A549 (cell line): Measurements from ENCODE around the gene PAEP. TPM values are rescaled to one million over a fixed set of nuclear protein-coding genes. Genes with fewer than 3 reads are reported as not detected.
"Not testable (repeated sequence)": the region's sequence is repeated elsewhere in the genome, so short reads cannot be mapped to it uniquely, and the experiment has no call there.

ENCODE experiments used
- ATAC-seq, 2 experiments: fragments of 200-7000 bp in 1 of 2; fragments of >200 bp in 1 of 2; cut with Nextera tagmentation in 1 of 2; cut with Tn5 transposase in 1 of 2; 3 replicates each; pipeline versions ENCODE4 v1.8.0 to v1.9.1; 2018 to 2020; ENCODE audit warnings: mild to moderate bottlenecking in 1 of 2, moderate library complexity in 1 of 2
- CTCF ChIA-PET: fragments of 300-600 bp; sonication (Branson Sonifier 250); formaldehyde crosslinking; extraction: SDS; loops from one replicate; lab custom pipeline; 2021; ENCODE audit warnings: antibody characterized with exemption, inconsistent platforms; lab: Yijun Ruan, JAX
- POLR2A ChIA-PET: fragments of 350-600 bp; formaldehyde crosslinking; extraction: SDS; loops from one replicate; lab custom pipeline; 2021; ENCODE audit warnings: antibody characterized with exemption, inconsistent platforms; lab: Yijun Ruan, JAX
- DNase-seq, 2 experiments: peaks; one replicate each; pipeline versions ENCODE4 v3.0.0 to v3.0.0-alpha.2; 2011 to 2016; ENCODE audit warnings: low read depth in 1 of 2, low spot score in 1 of 2
- FAIRE-seq: peaks from 2 replicates; lab custom pipeline; 2011; peaks lifted over from hg19 to GRCh38; lab: Jason Lieb, UNC
- H3K27ac ChIP-seq, 2 experiments: fragments of >200 bp; sonication (Bioruptor Twin); formaldehyde crosslinking; 3 replicates each; pipeline ENCODE4 v1.5.1; 2016 to 2017
- H3K4me1 ChIP-seq: fragments of >200 bp; sonication (Bioruptor Twin); formaldehyde crosslinking; 3 replicates; pipeline ENCODE4 v1.6.1; 2016
- H3K4me2 ChIP-seq: fragments of >200 bp; sonication (Bioruptor Twin); formaldehyde crosslinking; 3 replicates; pipeline ENCODE4 v1.6.1; 2016
- H3K4me3 ChIP-seq: fragments of >200 bp; sonication (Bioruptor Twin); formaldehyde crosslinking; 3 replicates; pipeline ENCODE4 v1.5.1; 2016
- H3K9me3 ChIP-seq: fragments of >200 bp; sonication (Bioruptor Twin); formaldehyde crosslinking; 3 replicates; pipeline ENCODE4 v1.6.1; 2016
- CBX8 ChIP-seq: fragments of 200-600 bp; sonication (generic); IDR thresholded peaks from 2 replicates; pipeline ENCODE4 v1.6.1; 2016
- CHD4 ChIP-seq: fragments of 200-600 bp; sonication (generic); IDR thresholded peaks from 2 replicates; pipeline ENCODE4 v1.6.1; 2016; ENCODE audit warnings: antibody characterized with exemption, mild to moderate bottlenecking, borderline replicate concordance
- EHMT2 ChIP-seq: fragments of 200-600 bp; sonication (generic); IDR thresholded peaks from 2 replicates; pipeline ENCODE4 v1.6.1; 2016; ENCODE audit warnings: antibody characterized with exemption, low read depth, mild to moderate bottlenecking, moderate library complexity
- FOSB ChIP-seq: fragments of 250-450 bp; sonication (Bioruptor Pico); IDR thresholded peaks from 2 replicates; pipeline ENCODE4 v1.5.0; 2020; ENCODE audit warnings: mild to moderate bottlenecking, moderate library complexity
- FOXS1 ChIP-seq: fragments of 250-450 bp; sonication (Bioruptor Pico); IDR thresholded peaks from 2 replicates; pipeline ENCODE4 v1.5.0; 2020; ENCODE audit warnings: mild to moderate bottlenecking, moderate library complexity
- GATA3 ChIP-seq: IDR thresholded peaks from 2 replicates; pipeline ENCODE4 v1.6.1; 2012; ENCODE audit warnings: borderline replicate concordance
- HEYL ChIP-seq: fragments of 250-450 bp; sonication (Bioruptor Pico); IDR thresholded peaks from 2 replicates; pipeline ENCODE4 v1.8.0; 2021; ENCODE audit warnings: mild to moderate bottlenecking, moderate library complexity
- HOXB13 ChIP-seq: fragments of 250-450 bp; sonication (Bioruptor Pico); IDR thresholded peaks from 2 replicates; pipeline ENCODE4 v1.5.0; 2020; ENCODE audit warnings: low read depth, mild to moderate bottlenecking, moderate library complexity
- HOXB5 ChIP-seq: fragments of 250-450 bp; sonication (Bioruptor Pico); IDR thresholded peaks from 2 replicates; pipeline ENCODE4 v1.5.0; 2020; ENCODE audit warnings: mild to moderate bottlenecking, moderate library complexity
- NFE2L2 ChIP-seq: fragments of 150-350 bp; conservative IDR thresholded peaks from 2 replicates; pipeline ENCODE4 v1.6.1; 2014; ENCODE audit warnings: low read length
- PHF8 ChIP-seq: fragments of 200-600 bp; sonication (generic); IDR thresholded peaks from 2 replicates; pipeline ENCODE4 v1.6.1; 2016; ENCODE audit warnings: low read depth, mild to moderate bottlenecking, antibody characterized with exemption, moderate library complexity, borderline replicate concordance
- SREBF2 ChIP-seq: fragments of 450-650 bp; IDR thresholded peaks from 2 replicates; pipeline ENCODE4 v1.6.1; 2014; ENCODE audit warnings: mild to moderate bottlenecking, moderate library complexity
- TFCP2L1 ChIP-seq: fragments of 250-450 bp; sonication (Bioruptor Pico); IDR thresholded peaks from 2 replicates; pipeline ENCODE4 v1.5.0; 2021; ENCODE audit warnings: mild to moderate bottlenecking
- TP53 ChIP-seq: fragments of 250-450 bp; sonication (Bioruptor Pico); IDR thresholded peaks from 2 replicates; pipeline ENCODE4 v1.5.0; 2021; ENCODE audit warnings: mild to moderate bottlenecking, moderate library complexity
- ZFP36 ChIP-seq: fragments of 450-650 bp; IDR thresholded peaks from 2 replicates; pipeline ENCODE4 v1.6.1; 2014; ENCODE audit warnings: borderline replicate concordance; ENCODE audit not compliant: partially characterized antibody
- ZSCAN20 ChIP-seq: fragments of 250-450 bp; sonication (Bioruptor Pico); IDR thresholded peaks from 2 replicates; pipeline ENCODE4 v1.8.0; 2022; ENCODE audit warnings: mild to moderate bottlenecking, moderate library complexity
- WGBS: methylation state at CpG from one replicate; pipeline ENCODE4 v1.1.6; 2017; ENCODE audit errors: missing lambda C conversion rate; 5-methylcytosine and 5-hydroxymethylcytosine counted together
- polyA plus RNA-seq, 4 experiments: library from polyadenylated mRNA; depleted of rRNA in 3 of 4; stranded (reverse); fragments of >200 nt; fragmentation: RNase III in 1 of 4; extraction: RNeasy Plus Mini Kit Qiagen cat#74134 plus additional on column Dnase treatment in 1 of 4; gene quantifications; 2 replicates in 3 of 4; 3 replicates in 1 of 4; pipeline ENCODE4 v1.2.3, GENCODE V29; 2011 to 2017
- TF ChIP-seq, protein P1 (sequence below): fragments of 250-450 bp; sonication (Bioruptor Pico); IDR thresholded peaks from 2 replicates; pipeline ENCODE4 v1.5.0; 2020; ENCODE audit warnings: low read depth, mild to moderate bottlenecking, moderate library complexity
- TF ChIP-seq, protein P2 (sequence below): fragments of 150-350 bp; IDR thresholded peaks from 2 replicates; pipeline ENCODE4 v1.6.1; 2014; ENCODE audit warnings: low read depth, mild to moderate bottlenecking, low read length

PAEP gene
- polyA plus RNA-seq, 2 of the 4 experiments (the other 2 are of a cell fraction): not detected

GRCh38 chr9:135513351-135513846, 48.2 kb upstream of the PAEP start:
- no peaks in the 10 kb centered on the region for H3K4me1 ChIP-seq
- POLR2A ChIA-PET: no interaction called here
- no peaks in the 10 kb centered on the region for H3K9me3 ChIP-seq
- ATAC-seq: peak; percentile 49 to 50; a peak in 5 of 6 replicates
- H3K4me2 ChIP-seq: no peak overlapping the region
- H3K27ac ChIP-seq: no peak overlapping the region
- 58% methylated on average over 12 of the region's 19 CpGs for WGBS
- FAIRE-seq: no peak
- no peak for TF ChIP-seq EHMT2
- TF ChIP-seq CHD4: no peak
- no peak for TF ChIP-seq FOXS1 (CRISPR knock-in tag)
- no peak for TF ChIP-seq PHF8
- TF ChIP-seq TFCP2L1: no peak
- TF ChIP-seq TP53 (CRISPR knock-in tag): no peak
- TF ChIP-seq HOXB5 (CRISPR knock-in tag): no peak
- TF ChIP-seq ZSCAN20 (CRISPR knock-in tag): no peak
- TF ChIP-seq FOSB (CRISPR knock-in tag): no peak
- TF ChIP-seq GATA3: no peak
- TF ChIP-seq SREBF2: no peak
- TF ChIP-seq, protein P1, sequence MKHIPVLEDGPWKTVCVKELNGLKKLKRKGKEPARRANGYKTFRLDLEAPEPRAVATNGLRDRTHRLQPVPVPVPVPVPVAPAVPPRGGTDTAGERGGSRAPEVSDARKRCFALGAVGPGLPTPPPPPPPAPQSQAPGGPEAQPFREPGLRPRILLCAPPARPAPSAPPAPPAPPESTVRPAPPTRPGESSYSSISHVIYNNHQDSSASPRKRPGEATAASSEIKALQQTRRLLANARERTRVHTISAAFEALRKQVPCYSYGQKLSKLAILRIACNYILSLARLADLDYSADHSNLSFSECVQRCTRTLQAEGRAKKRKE (CRISPR knock-in tag): no peak
- no peak overlapping the region for H3K4me3 ChIP-seq
- DNase-seq: no peak
- CTCF ChIA-PET: interaction anchor here (1.2 to 1.5 kb wide), 2 partner anchors 9 to 11 kb away, joined by 4 to 8 read pairs; no protein-coding TSS in a partner anchor

DNA sequence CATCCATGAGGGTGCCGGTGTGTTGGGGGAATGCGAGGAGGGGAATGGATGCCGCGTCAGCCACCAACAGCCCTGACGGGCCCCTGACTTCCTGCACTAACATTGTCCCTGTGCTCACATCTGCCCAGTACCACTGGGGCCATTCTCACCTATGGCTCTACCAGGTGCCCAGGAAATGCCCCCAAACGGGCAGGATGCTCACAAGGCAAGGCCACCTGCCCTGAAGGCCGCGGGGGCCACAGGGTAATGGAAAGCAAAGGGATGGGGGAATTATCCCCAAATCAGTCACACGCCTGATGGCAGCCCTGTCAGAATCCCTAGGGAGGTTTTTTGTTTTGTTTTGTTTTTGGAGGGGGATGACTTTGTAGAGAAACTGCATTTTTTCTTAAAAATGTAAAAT, 47.6 kb upstream of the PAEP start:
- CTCF ChIA-PET: interaction anchor here (1.5 kb wide), 1 partner anchor 11 kb away, joined by 4 read pairs; no protein-coding TSS in a partner anchor
- H3K27ac ChIP-seq, DNase-seq, H3K4me2 ChIP-seq, H3K4me1 ChIP-seq, POLR2A ChIA-PET, H3K4me3 ChIP-seq, FAIRE-seq, H3K9me3 ChIP-seq, ATAC-seq: not testable (repeated sequence)
- WGBS: 84% methylated on average over 9 of the region's 9 CpGs

DNA sequence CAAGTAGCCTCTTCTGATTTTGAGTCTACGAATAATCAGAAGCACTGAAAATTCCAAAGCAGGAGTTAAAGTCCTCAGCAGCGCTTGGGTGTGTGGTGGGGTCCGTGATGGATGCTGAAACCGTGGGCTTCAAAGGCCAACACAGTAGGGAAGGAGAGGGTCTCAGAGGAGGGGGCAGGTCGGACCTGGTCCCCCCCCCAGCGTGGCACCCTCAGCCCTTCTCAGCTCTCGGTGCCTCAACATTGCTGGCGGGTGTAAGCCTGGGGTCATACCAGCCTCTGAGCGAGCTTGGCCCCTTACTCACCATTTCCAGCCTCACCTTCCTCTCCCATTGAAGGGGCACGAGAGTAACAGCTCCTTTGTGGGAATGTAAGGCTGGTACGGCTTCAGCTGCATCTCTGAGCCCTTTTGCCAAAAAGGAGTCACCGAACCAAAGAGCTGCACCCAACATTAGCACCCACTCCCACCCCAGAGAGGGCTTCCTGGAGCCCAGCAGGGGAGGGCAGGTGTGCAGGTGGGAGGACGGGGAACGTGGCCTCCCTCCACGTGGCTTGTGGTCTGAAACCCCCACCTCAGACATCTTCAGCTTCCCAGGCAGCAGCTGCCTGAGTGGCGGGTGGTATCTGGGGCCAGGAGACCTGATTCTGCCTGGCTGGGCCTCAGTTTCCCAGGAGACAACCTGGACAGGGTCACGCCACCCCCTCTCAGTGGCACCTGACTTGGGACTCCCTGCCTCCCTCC, 47.0 kb upstream of the PAEP start:
- ChIA-PET CTCF (interaction anchor here (1.3 kb wide), 1 partner anchor 10 kb away, joined by 10 read pairs; no protein-coding TSS in a partner anchor), POLR2A (no interaction called here)
- no peak overlapping the region for H3K4me3 ChIP-seq
- no peak for FAIRE-seq
- no peaks in the 10 kb centered on the region for H3K9me3 ChIP-seq
- no peak for TF ChIP-seq ZSCAN20 (CRISPR knock-in tag)
- TF ChIP-seq NFE2L2: no peak
- TF ChIP-seq HEYL: no peak
- no peak for TF ChIP-seq HOXB13
- TF ChIP-seq, protein P2, sequence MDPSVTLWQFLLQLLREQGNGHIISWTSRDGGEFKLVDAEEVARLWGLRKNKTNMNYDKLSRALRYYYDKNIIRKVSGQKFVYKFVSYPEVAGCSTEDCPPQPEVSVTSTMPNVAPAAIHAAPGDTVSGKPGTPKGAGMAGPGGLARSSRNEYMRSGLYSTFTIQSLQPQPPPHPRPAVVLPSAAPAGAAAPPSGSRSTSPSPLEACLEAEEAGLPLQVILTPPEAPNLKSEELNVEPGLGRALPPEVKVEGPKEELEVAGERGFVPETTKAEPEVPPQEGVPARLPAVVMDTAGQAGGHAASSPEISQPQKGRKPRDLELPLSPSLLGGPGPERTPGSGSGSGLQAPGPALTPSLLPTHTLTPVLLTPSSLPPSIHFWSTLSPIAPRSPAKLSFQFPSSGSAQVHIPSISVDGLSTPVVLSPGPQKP: no peak
- TF ChIP-seq CBX8: no peak
- no peak for TF ChIP-seq ZFP36
- no peaks in the 10 kb centered on the region for H3K4me1 ChIP-seq
- ATAC-seq: no peak
- H3K4me2 ChIP-seq: no peak overlapping the region
- H3K27ac ChIP-seq: no peak overlapping the region
- 54% methylated on average over 13 of the region's 17 CpGs for WGBS
- no peak for DNase-seq
